Endothelial cell of umbilical vein (primary cell): ENCODE measurements around the gene STX4. TPM values are rescaled to one million over a fixed set of nuclear protein-coding genes. Genes with fewer than 3 reads are reported as not detected.

Source experiments
- BruUV-seq: library from RNA; stranded (reverse); fragments of 400-500 nt; replicated peaks from 2 replicates; lab custom pipeline; 2021; lab: Mats Ljungman, UMichigan
- CTCF ChIA-PET: fragments of 300-600, 350-600 bp; sonication (Branson Sonifier 250); formaldehyde crosslinking; loops from one replicate; lab custom pipeline; 2021; ENCODE audit warnings: antibody characterized with exemption, inconsistent platforms; lab: Charles Lee
- POLR2A ChIA-PET: fragments of 300-600, 350-600 bp; sonication (Branson Sonifier 250); formaldehyde crosslinking; loops from one replicate; lab custom pipeline; 2021; ENCODE audit warnings: antibody characterized with exemption, inconsistent platforms; lab: Charles Lee
- DNase-seq: peaks from one replicate; pipeline ENCODE4 v3.0.0-alpha.2; 2011; ENCODE audit warnings: low read depth, low spot score
- FAIRE-seq: peaks from 2 replicates; lab custom pipeline; 2011; peaks lifted over from hg19 to GRCh38; lab: Jason Lieb, UNC
- H2AFZ ChIP-seq: 2 replicates; pipeline ENCODE4 v1.6.0; 2012; ENCODE audit warnings: low read depth, low read length, control low read depth, inconsistent platforms
- H3K27ac ChIP-seq: 2 replicates; pipeline ENCODE4 v1.5.1; 2011; ENCODE audit warnings: low read depth, mild to moderate bottlenecking, control low read depth, low read length, moderate library complexity; ENCODE audit not compliant: insufficient read depth
- H3K27me3 ChIP-seq, 2 experiments: 2 replicates each; pipeline versions ENCODE4 v1.6.0 to v1.6.1; 2011; ENCODE audit warnings: low read length in 2 of 2, mixed read lengths in 1 of 2; ENCODE audit not compliant: control insufficient read depth in 2 of 2, insufficient read depth in 2 of 2
- H3K36me3 ChIP-seq, 2 experiments: 2 replicates in 1 of 2; 3 replicates in 1 of 2; pipeline ENCODE4 v1.5.1; 2011; ENCODE audit warnings: low read length in 2 of 2, mild to moderate bottlenecking in 1 of 2, moderate library complexity in 1 of 2; ENCODE audit not compliant: control insufficient read depth in 2 of 2, insufficient read depth in 2 of 2; ENCODE audit errors: extremely low read depth in 1 of 2
- H3K4me1 ChIP-seq: 3 replicates; pipeline ENCODE4 v1.5.1; 2011; ENCODE audit warnings: mild to moderate bottlenecking, low read length; ENCODE audit not compliant: control insufficient read depth, insufficient read depth; ENCODE audit errors: extremely low read depth
- H3K4me2 ChIP-seq: 2 replicates; pipeline ENCODE4 v1.6.1; 2011; ENCODE audit warnings: low read length, control low read depth, mixed read lengths; ENCODE audit not compliant: insufficient read depth
- H3K4me3 ChIP-seq, 3 experiments: fragments of 200-600 bp in 1 of 3; sonication (generic), shearing (Covaris generic) in 1 of 3; replicated peaks in 1 of 3; 2 replicates each; pipeline ENCODE4 v1.5.1; 2011 to 2016; ENCODE audit warnings: control low read depth in 3 of 3, low read length in 3 of 3, mild to moderate bottlenecking in 2 of 3, inconsistent platforms in 1 of 3, low read depth in 1 of 3, moderate library complexity in 1 of 3; ENCODE audit not compliant: insufficient read depth in 1 of 3
- H3K79me2 ChIP-seq: 2 replicates; pipeline ENCODE4 v1.6.0; 2012; ENCODE audit warnings: low read length, inconsistent platforms; ENCODE audit not compliant: control insufficient read depth, insufficient read depth
- H3K9ac ChIP-seq: replicated peaks from 2 replicates; pipeline ENCODE3; 2011; ENCODE audit warnings: low read length, control low read depth; ENCODE audit not compliant: insufficient read depth; ENCODE audit errors: extremely low read depth
- H3K9me1 ChIP-seq: replicated peaks from 3 replicates; pipeline ENCODE4 v1.6.0; 2011; ENCODE audit warnings: mild to moderate bottlenecking, low read length; ENCODE audit not compliant: control insufficient read depth, insufficient read depth; ENCODE audit errors: extremely low read depth
- H3K9me3 ChIP-seq: replicated peaks from 2 replicates; pipeline ENCODE4 v1.5.1; 2012; ENCODE audit warnings: low read length, inconsistent platforms; ENCODE audit not compliant: control insufficient read depth, insufficient read depth
- H4K20me1 ChIP-seq: replicated peaks from 2 replicates; pipeline ENCODE3; 2011; ENCODE audit warnings: mild to moderate bottlenecking, low read length; ENCODE audit not compliant: control insufficient read depth, insufficient read depth; ENCODE audit errors: extremely low read depth
- EZH2 ChIP-seq: IDR thresholded peaks from 2 replicates; pipeline ENCODE4 v1.6.1; 2012; ENCODE audit warnings: borderline replicate concordance, low read depth, mild to moderate bottlenecking, moderate library complexity, low read length, inconsistent platforms; ENCODE audit not compliant: severe bottlenecking
- GATA2 ChIP-seq: IDR thresholded peaks from 2 replicates; pipeline ENCODE4 v1.7.0; 2011; ENCODE audit warnings: low read depth, mild to moderate bottlenecking, moderate library complexity, mixed read lengths, low read length; ENCODE audit not compliant: insufficient read length, insufficient read depth
- JUN ChIP-seq: IDR thresholded peaks from 2 replicates; pipeline ENCODE4 v1.6.1; 2011; ENCODE audit warnings: borderline replicate concordance, low read depth; ENCODE audit not compliant: insufficient read length, insufficient read depth
- MYC ChIP-seq: IDR thresholded peaks from one replicate; pipeline ENCODE4 v1.6.1; 2011; ENCODE audit warnings: mild to moderate bottlenecking, low read depth, low read length
- POLR2A ChIP-seq: IDR thresholded peaks from 2 replicates; pipeline ENCODE4 v1.6.1; 2012; ENCODE audit warnings: low read depth, mild to moderate bottlenecking, control low read depth, low read length
- POLR2AphosphoS5 ChIP-seq: IDR thresholded peaks from 2 replicates; pipeline ENCODE4 v1.6.1; 2012; ENCODE audit warnings: low read depth, mild to moderate bottlenecking, control low read depth, low read length, moderate library complexity; ENCODE audit not compliant: insufficient read depth
- dilution Hi-C: fragments of 300-500 bp; cut with MboI; formaldehyde crosslinking; loops from one replicate; pipeline ENCODE4 v1.15.0; 2019; ENCODE audit warnings: low sequenced_read_pairs; ENCODE audit not compliant: extremely low pct_ligation_motif_present
- intact Hi-C: fragments of 100-400 bp; cut with micrococcal nuclease; formaldehyde crosslinking; loops from one replicate; pipeline ENCODE4 v1.10.0; 2022
- polyA plus RNA-seq, 4 experiments: library from polyadenylated mRNA; depleted of rRNA in 3 of 4; stranded (reverse) in 3 of 4; unstranded in 1 of 4; fragments of >200 nt; gene quantifications; 2 replicates each; pipeline versions ENCODE4 v1.2.1 to v1.2.3, GENCODE V29; 2011 to 2012; ENCODE audit warnings: missing spikeins in 1 of 4
- total RNA-seq: library from RNA; stranded (reverse); gene quantifications from 2 replicates; pipeline ENCODE4 v1.2.3, GENCODE V29; 2021
- TF ChIP-seq, protein P1 (sequence below), 2 donors: IDR thresholded peaks; 1 replicate in 1 of 2; 2 replicates in 1 of 2; pipeline ENCODE4 v1.5.1; 2011; ENCODE audit warnings: low read length in 2 of 2, mild to moderate bottlenecking in 2 of 2, moderate library complexity in 2 of 2, control low read depth in 1 of 2, inconsistent platforms in 1 of 2, low read depth in 1 of 2; ENCODE audit not compliant: insufficient read depth in 1 of 2; ENCODE audit errors: extremely low read depth in 1 of 2
- TF ChIP-seq, protein P2 (sequence below): IDR thresholded peaks from 2 replicates; pipeline ENCODE4 v1.6.1; 2011; ENCODE audit not compliant: insufficient read depth, insufficient read length

STX4 gene
- total and polyA plus RNA-seq, 2 donors (not counting 3 experiments of a cell fraction or from before 2014, with no cell fraction given), result 49.5 to 65.2 TPM

DNA sequence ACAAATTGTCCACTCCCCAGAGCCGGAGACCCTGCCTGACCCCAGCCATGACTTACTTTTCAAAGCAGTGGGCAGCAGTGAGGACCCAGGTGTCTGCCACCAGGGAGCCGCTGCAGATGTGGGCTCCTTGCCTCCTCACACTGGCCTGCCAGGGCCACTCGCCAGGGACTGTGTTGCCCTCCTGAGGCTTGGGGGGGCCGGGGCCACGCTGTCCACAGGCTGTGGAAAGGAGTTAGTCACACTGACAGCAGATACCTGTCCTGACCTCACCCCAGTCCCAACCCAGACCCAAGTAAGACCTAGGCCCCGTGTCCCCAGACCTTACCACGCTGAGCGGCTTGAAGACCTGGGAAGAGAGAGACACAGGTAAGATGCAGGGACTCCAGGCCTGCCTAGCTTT lies 54.1 kb downstream of the STX4 start:
- H4K20me1 ChIP-seq, result no peaks in the 10 kb centered on the region
- no peaks in the 10 kb centered on the region for H3K27me3 ChIP-seq
- no peak overlapping the region for H2AFZ ChIP-seq
- BruUV-seq, result no TSS peak
- CTCF ChIA-PET, result interaction anchor here (0.8 kb wide), 1 partner anchor 103 kb away, joined by 4 read pairs; the partner anchor contains the start of gene HSD3B7
- intact Hi-C loops, result no loop called here
- FAIRE-seq (no peak), DNase-seq (no peak)
- no peak overlapping the region for H3K9ac ChIP-seq
- no peak overlapping the region for H3K27ac ChIP-seq
- H3K4me2 ChIP-seq, result no peak overlapping the region
- no peaks in the 10 kb centered on the region for H3K9me1 ChIP-seq
- peaks cover 2 to 12% of the 10 kb centered on the region in 2 experiments for H3K36me3 ChIP-seq
- H3K79me2 ChIP-seq, result peaks cover 2% of the 10 kb centered on the region
- POLR2A ChIA-PET, result interaction anchor here (0.6 kb wide), 1 partner anchor 93 kb away, joined by 3 read pairs; no protein-coding TSS in a partner anchor
- dilution Hi-C loops, result no loop called here
- no peaks in the 10 kb centered on the region for H3K9me3 ChIP-seq
- no peak overlapping the region for H3K4me3 ChIP-seq
- TF ChIP-seq, protein P1, sequence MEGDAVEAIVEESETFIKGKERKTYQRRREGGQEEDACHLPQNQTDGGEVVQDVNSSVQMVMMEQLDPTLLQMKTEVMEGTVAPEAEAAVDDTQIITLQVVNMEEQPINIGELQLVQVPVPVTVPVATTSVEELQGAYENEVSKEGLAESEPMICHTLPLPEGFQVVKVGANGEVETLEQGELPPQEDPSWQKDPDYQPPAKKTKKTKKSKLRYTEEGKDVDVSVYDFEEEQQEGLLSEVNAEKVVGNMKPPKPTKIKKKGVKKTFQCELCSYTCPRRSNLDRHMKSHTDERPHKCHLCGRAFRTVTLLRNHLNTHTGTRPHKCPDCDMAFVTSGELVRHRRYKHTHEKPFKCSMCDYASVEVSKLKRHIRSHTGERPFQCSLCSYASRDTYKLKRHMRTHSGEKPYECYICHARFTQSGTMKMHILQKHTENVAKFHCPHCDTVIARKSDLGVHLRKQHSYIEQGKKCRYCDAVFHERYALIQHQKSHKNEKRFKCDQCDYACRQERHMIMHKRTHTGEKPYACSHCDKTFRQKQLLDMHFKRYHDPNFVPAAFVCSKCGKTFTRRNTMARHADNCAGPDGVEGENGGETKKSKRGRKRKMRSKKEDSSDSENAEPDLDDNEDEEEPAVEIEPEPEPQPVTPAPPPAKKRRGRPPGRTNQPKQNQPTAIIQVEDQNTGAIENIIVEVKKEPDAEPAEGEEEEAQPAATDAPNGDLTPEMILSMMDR (IDR thresholded peaks at IDR 0.05; ENCODE audit: extremely low read depth in 1 of 2, insufficient read depth in 1 of 2, low read depth in 1 of 2, low read length in 2 of 2), result no peak
- no peak for TF ChIP-seq MYC
- TF ChIP-seq EZH2, result no peak
- no peak for TF ChIP-seq JUN
- no peak for TF ChIP-seq POLR2A
- TF ChIP-seq, protein P2, sequence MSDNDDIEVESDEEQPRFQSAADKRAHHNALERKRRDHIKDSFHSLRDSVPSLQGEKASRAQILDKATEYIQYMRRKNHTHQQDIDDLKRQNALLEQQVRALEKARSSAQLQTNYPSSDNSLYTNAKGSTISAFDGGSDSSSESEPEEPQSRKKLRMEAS, result no peak
- TF ChIP-seq POLR2AphosphoS5, result no peak
- no peak for TF ChIP-seq GATA2
- H3K4me1 ChIP-seq, result no peaks in the 10 kb centered on the region
